Upper lobe of left lung (tissue), 4 donors: ENCODE measurements around the gene MKNK1.

Experiments used
- CTCF ChIP-seq, 6 experiments: fragments of 450-650 bp in 4 of 6; fragments of 200-600 bp in 2 of 6; sonication (generic) in 2 of 6; IDR thresholded peaks; one replicate each; pipeline ENCODE4 v1.5.1; 2016 to 2019; ENCODE audit warnings: antibody characterized with exemption in 6 of 6
- EP300 ChIP-seq, 4 donors: sonication (generic); formaldehyde crosslinking; IDR thresholded peaks; one replicate each; pipeline ENCODE4 v1.5.1; 2017; ENCODE audit warnings: antibody characterized with exemption in 4 of 4, control low read depth in 2 of 4
- POLR2A ChIP-seq, 4 donors: fragments of 450-650 bp; IDR thresholded peaks; one replicate each; pipeline ENCODE4 v1.5.1; 2016 to 2017; ENCODE audit warnings: antibody characterized with exemption in 4 of 4, mild to moderate bottlenecking in 2 of 4
- POLR2AphosphoS5 ChIP-seq, 2 donors: sonication (generic); formaldehyde crosslinking; IDR thresholded peaks; one replicate each; pipeline ENCODE4 v1.5.1; 2017; ENCODE audit warnings: antibody characterized with exemption in 2 of 2

GRCh38 chr1:46513536-46513935, 90.5 kb downstream of the MKNK1 start:
- no peak for TF ChIP-seq CTCF (IDR thresholded peaks at IDR 0.05)
- TF ChIP-seq POLR2A (IDR thresholded peaks at IDR 0.05) = no peak
- TF ChIP-seq EP300 (IDR thresholded peaks at IDR 0.05) = no peak
- no peak for TF ChIP-seq POLR2AphosphoS5 (IDR thresholded peaks at IDR 0.05)
